ENCODE measurements around the gene CEMIP2.

DNA sequence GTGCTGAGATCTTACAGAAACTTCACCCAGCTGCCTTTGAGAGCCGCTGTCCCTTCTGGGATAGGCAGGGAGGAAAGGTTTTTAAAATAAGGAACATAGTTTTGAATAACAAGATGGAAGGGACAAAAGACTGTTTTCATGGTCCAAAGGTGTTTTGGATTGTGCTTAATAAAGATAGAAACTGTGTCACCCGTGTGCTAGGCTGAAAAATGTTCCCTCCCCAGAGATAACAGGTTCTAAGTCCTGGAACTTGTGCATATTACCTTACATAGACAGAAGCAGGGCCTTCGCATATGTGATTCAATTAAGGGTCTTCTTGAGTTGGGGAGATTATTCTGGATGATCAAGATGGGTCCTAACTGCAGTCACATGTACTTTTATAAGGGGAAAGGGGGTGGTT is 1.9 kb upstream of the CEMIP2 start:
- TF ChIP-seq OVOL2 (CRISPR knock-in tag; IDR thresholded peaks at IDR 0.05; ENCODE audit: borderline replicate concordance): no peak
- TF ChIP-seq ZNF263 (CRISPR knock-in tag; IDR thresholded peaks at IDR 0.05; ENCODE audit: low read depth): no peak
- TF ChIP-seq, protein P1, sequence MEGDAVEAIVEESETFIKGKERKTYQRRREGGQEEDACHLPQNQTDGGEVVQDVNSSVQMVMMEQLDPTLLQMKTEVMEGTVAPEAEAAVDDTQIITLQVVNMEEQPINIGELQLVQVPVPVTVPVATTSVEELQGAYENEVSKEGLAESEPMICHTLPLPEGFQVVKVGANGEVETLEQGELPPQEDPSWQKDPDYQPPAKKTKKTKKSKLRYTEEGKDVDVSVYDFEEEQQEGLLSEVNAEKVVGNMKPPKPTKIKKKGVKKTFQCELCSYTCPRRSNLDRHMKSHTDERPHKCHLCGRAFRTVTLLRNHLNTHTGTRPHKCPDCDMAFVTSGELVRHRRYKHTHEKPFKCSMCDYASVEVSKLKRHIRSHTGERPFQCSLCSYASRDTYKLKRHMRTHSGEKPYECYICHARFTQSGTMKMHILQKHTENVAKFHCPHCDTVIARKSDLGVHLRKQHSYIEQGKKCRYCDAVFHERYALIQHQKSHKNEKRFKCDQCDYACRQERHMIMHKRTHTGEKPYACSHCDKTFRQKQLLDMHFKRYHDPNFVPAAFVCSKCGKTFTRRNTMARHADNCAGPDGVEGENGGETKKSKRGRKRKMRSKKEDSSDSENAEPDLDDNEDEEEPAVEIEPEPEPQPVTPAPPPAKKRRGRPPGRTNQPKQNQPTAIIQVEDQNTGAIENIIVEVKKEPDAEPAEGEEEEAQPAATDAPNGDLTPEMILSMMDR (IDR thresholded peaks at IDR 0.05): no peak
